Activated naive CD4-positive, alpha-beta T cell treated with anti-CD3 and anti-CD28 coated beads, Interleukin-2, amount 50 U/mL, for 72 hours (primary cell): Measurements from ENCODE around the gene TSR3. TPM values are rescaled to one million over a fixed set of nuclear protein-coding genes. Genes with fewer than 3 reads are reported as not detected.

Source experiments
- ATAC-seq, 2 donors: fragments of 150-1000 bp; cut with Tn5 transposase; 2 replicates each; pipeline ENCODE4 v1.10.0; 2021; ENCODE audit warnings: mild to moderate bottlenecking in 2 of 2, moderate library complexity in 2 of 2
- DNase-seq, 2 donors: peaks; one replicate each; pipeline ENCODE4 v3.0.0; 2021 to 2022; ENCODE audit warnings: low spot score in 2 of 2
- H3K27ac Mint-ChIP-seq, 2 donors: one replicate each; pipeline ENCODE4 v1.8.0; 2022; ENCODE audit warnings: mild to moderate bottlenecking in 2 of 2, mixed read lengths in 2 of 2
- H3K36me3 Mint-ChIP-seq, 2 donors: one replicate each; pipeline ENCODE4 v1.8.0; 2022; ENCODE audit warnings: mixed read lengths in 2 of 2
- H3K9me3 Mint-ChIP-seq, 2 donors: one replicate each; pipeline ENCODE4 v1.8.0; 2022; ENCODE audit warnings: mixed read lengths in 2 of 2
- total RNA-seq, 2 donors: library from RNA; stranded (reverse); gene quantifications; one replicate each; pipeline ENCODE4 v1.2.3, GENCODE V29; 2022

TSR3 gene
- total RNA-seq, 2 donors from 2014 or later, result 34.4 to 50.8 TPM

DNA sequence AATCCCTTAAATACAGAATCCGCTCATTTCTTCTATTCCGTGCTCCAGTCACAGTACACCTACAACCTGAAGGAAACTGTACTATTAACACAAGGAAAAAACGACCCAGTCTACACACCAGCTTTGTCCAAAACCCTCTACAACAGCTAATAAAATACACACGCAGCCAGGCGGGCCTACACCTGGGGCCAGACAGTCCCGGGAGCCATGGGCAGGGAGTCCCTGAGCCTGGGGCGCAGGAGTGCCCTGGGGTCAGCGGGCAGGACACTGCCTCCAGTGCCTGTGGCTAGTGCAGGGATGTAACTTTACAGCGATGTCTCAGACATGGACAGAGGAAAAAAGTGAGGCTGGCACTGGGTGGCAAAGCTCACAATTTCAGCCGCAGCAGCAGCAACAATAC is 28.5 kb upstream of the TSR3 start:
- ATAC-seq, result no peak
- Mint-ChIP-seq H3K36me3 (peaks cover 4 to 12% of the 10 kb centered on the region in 2 donors), H3K27ac (peak overlapping the region; percentile 72 to 91)

GRCh38 chr16:1379304-1380076 is 27.8 kb upstream of the TSR3 start:
- Mint-ChIP-seq H3K9me3 (no peaks in the 10 kb centered on the region), H3K27ac (peak overlapping the region; percentile 81 to 91), H3K36me3 (peaks cover 4 to 12% of the 10 kb centered on the region in 2 donors)
- ATAC-seq, result peak; percentile 70 to 82
- DNase-seq, result peak; percentile 74

More for the DNA sequence above, 28.5 kb upstream of the TSR3 start:
- no peak for DNase-seq
- no peaks in the 10 kb centered on the region for H3K9me3 Mint-ChIP-seq

GRCh38 chr16:1378804-1379303 is 27.2 kb upstream of the TSR3 start:
- Mint-ChIP-seq H3K36me3 (peaks cover 4 to 12% of the 10 kb centered on the region in 2 donors), H3K9me3 (no peaks in the 10 kb centered on the region), H3K27ac (peak overlapping the region; percentile 81 to 92)
- DNase-seq (peak; percentile 65 to 82), ATAC-seq (peak; percentile 64 to 78)

DNA sequence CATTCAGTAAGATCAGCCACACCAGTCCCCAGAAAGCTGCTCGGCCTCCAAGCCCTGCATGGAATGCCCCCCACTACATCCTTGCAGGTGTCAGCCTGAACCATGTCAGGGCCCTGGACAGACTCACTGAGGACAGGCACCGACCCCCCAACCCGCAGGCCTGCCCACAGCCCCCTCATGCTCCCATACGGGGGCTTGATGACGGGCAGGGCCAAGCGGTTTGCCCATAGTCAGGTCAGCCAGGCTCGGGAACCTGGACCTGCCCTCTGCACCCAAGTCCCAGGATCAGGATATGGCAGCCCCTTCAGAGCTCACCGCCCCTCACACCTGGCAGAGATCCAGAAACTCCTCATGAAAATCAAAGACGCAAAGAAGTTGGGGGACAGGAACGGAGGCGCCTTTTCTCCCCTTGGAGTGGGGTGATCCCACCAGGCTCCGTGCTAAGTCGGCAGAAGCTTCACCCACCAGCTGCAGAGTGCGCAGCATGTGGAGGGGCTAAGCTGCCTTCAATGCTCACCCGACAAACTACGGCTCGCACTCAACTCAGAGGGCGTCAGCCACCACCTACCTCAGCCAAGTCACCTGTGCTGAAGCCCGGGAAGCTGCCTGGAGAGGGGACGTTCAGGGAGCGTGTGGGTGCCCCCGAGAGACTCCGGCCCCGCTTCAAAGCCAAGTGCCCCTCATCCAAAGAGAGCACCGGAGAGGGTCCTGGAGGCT is 26.6 kb upstream of the TSR3 start:
- peaks cover 4 to 12% of the 10 kb centered on the region in 2 donors for H3K36me3 Mint-ChIP-seq
- no peak for DNase-seq
- H3K27ac Mint-ChIP-seq, result peak overlapping the region; percentile 81 to 94
- ATAC-seq, result no peak
- H3K9me3 Mint-ChIP-seq, result no peaks in the 10 kb centered on the region

- ATAC-seq (no peak), DNase-seq (no peak)
- H3K36me3 Mint-ChIP-seq, result peaks cover 4 to 12% of the 10 kb centered on the region in 2 donors
- H3K9me3 Mint-ChIP-seq, result no peaks in the 10 kb centered on the region
- no peak overlapping the region for H3K27ac Mint-ChIP-seq
Measured at GRCh38 chr16:1377406-1378010, 25.8 kb upstream of the TSR3 start.

DNA sequence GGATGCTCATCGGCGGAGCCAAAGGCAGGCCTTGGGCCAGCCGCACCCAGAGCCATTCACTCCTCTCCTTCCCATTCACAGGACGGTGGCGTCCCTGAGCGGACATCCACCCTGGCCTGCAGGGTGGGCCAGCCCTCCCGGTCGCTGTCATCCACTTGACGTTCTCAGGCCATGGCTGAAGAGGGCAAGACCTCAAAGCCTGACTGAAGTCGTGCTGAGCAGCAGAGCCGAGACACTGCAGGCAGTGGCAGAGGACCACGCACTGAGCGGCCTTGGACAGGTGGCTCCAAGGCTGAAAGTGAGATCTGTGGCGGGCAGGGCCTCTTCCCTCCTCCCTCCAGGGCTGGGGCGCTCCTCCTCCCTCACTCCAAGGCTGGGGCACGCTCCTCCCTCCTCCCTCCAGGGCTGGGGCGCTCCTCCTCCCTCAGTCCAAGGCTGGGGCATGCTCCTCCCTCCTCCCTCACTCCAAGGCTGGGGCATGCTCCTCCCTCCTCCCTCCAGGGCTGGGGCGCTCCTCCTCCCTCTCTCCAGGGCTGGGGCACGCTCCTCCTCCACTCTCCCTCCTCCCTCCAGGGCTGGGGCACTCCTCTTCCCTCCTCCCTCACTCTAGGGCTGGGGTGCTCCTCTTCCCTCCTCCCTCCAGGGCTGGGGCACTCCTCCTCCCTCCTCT is 24.2 kb upstream of the TSR3 start:
- no peak for ATAC-seq
- H3K9me3 Mint-ChIP-seq, result no peaks in the 10 kb centered on the region
- peaks cover 4 to 12% of the 10 kb centered on the region in 2 donors for H3K36me3 Mint-ChIP-seq

DNA sequence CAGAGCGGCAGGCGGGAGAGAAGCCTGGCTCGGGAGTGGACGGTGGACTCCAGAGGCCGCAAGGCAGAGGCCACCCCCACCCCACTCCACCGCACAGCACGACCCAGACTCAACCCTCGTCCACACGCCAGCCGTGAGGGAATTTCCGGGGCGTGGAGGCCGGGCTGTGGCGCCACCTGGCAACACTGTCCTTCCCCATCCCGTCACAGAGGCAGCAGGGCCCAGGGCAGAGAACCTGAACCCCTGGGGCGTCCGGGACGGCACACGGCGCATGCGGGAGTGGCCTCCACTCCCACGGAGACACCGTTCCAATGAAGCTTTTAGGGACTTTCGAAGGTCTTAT is 23.6 kb upstream of the TSR3 start:
- Mint-ChIP-seq H3K9me3 (no peaks in the 10 kb centered on the region), H3K27ac (no peak overlapping the region), H3K36me3 (peaks cover 4 to 12% of the 10 kb centered on the region in 2 donors)
- DNase-seq (no peak), ATAC-seq (no peak)

More for the DNA sequence above, 24.2 kb upstream of the TSR3 start:
- no peak overlapping the region for H3K27ac Mint-ChIP-seq
- DNase-seq, result no peak

GRCh38 chr16:1374418-1375297 is 23.0 kb upstream of the TSR3 start:
- H3K36me3 Mint-ChIP-seq, result peaks cover 4 to 12% of the 10 kb centered on the region in 2 donors
- H3K27ac Mint-ChIP-seq, result no peak overlapping the region
- no peak for ATAC-seq
- H3K9me3 Mint-ChIP-seq, result no peaks in the 10 kb centered on the region
- no peak for DNase-seq

- Mint-ChIP-seq H3K9me3 (no peaks in the 10 kb centered on the region), H3K36me3 (no peaks in the 10 kb centered on the region), H3K27ac (no peak overlapping the region)
- ATAC-seq (no peak), DNase-seq (no peak)
Measured at GRCh38 chr16:1372292-1372950, 20.7 kb upstream of the TSR3 start.

DNA sequence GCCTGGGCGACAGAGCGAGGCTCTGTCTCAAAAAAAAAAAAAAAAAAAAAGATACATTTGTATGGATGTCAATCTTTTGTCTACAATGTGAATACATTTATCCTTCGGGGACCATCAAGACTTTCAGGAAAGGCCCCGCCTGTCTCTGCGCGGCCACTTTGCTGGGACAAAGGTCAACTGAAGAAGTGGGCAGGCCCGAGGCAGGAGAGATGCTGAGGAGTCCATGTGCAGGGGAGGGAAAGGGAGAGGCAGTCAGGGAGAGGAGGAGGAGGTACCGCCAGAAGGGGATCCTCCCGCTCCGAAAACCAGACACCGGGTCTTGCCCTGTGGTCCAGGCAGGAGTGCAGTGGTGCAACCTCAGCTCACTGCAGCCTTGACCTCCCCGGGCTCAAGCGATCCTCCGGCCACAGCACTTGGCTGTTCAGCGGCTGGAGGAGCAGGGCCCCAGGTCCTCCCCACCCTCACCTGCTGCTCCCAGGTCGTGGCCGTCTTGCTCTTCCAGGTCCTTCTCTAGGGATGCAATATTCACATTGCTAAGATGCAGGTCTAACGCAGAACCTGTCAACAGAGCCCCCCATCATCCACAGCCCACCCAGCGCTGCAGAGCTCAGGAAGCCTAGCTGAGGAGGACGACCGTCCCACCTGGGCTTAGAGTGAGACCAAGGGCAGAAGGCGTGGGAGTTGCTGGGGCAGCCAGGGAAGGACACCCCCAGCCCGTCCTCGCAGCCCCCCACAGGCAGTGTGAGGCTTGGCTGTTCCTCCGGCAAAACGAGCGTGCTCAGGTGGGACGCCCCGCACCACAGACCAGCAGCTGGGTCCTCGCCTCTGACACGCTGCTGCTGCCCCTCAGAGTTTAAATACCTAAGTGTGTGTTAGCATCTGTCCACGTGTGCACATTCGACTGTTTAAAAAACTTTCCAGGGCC is 19.6 kb upstream of the TSR3 start:
- Mint-ChIP-seq H3K9me3 (no peaks in the 10 kb centered on the region), H3K27ac (no peak overlapping the region), H3K36me3 (no peaks in the 10 kb centered on the region)
- ATAC-seq (no peak), DNase-seq (no peak)

GRCh38 chr16:1367486-1368174 is 16.0 kb upstream of the TSR3 start:
- no peaks in the 10 kb centered on the region for H3K9me3 Mint-ChIP-seq
- no peak overlapping the region for H3K27ac Mint-ChIP-seq
- H3K36me3 Mint-ChIP-seq, result peaks cover 0 to 4% of the 10 kb centered on the region in 2 donors
- ATAC-seq (no peak), DNase-seq (no peak)

DNA sequence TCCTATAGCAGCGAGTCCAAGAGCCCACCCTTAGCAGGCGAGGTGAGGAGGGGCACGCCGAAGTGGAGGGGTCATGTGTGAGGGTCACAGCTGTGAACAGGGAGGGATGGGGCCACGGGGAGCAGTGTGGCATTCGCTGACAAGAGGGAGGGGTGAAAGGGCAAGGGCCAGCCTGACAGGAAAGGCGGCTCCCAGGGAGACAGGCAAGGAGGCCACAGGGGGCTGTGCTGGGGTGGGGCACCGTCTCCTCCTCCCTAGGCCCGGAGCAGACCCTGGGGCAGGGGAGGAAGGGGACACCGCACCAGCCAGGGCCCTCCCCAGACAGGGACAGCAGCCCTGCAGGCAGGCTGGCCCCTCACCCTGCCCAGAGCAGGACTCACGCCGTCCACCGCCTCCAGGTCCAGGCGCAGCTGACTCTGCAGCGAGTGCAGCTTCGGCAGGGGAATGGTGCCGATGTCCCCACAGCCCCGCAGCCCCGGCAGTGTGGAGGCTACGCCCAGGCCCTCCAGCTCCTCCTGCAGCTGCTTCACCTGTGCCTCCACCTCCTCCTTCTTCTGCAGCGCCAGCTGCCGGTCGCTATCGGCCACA is 15.1 kb upstream of the TSR3 start:
- Mint-ChIP-seq H3K9me3 (no peaks in the 10 kb centered on the region), H3K27ac (peak overlapping the region in 1 of 2 donors; percentile 61), H3K36me3 (peaks cover 0 to 4% of the 10 kb centered on the region in 2 donors)
- no peak for ATAC-seq
- DNase-seq, result no peak

GRCh38 chr16:1366060-1366711 is 14.5 kb upstream of the TSR3 start:
- H3K9me3 Mint-ChIP-seq, result no peaks in the 10 kb centered on the region
- ATAC-seq, result no peak
- DNase-seq, result no peak
- H3K27ac Mint-ChIP-seq, result peak overlapping the region; percentile 61 to 68
- peaks cover 0 to 4% of the 10 kb centered on the region in 2 donors for H3K36me3 Mint-ChIP-seq
